Lower lobe of right lung (tissue), 2 donors: ENCODE results near the gene MAP3K7CL. TPM values are rescaled to one million over a fixed set of nuclear protein-coding genes. Genes with fewer than 3 reads are reported as not detected.

Experiments
- ATAC-seq, 2 donors: fragments of 200-7000 bp; cut with Tn5 transposase; one replicate each; pipeline ENCODE4 v1.9.1; 2020 to 2022; ENCODE audit warnings: mild to moderate bottlenecking in 2 of 2, moderate library complexity in 2 of 2
- DNase-seq: peaks from one replicate; pipeline ENCODE4 v3.0.0-alpha.2; 2020
- H3K27ac ChIP-seq: fragments of 200-600 bp; one replicate; pipeline ENCODE4 v1.8.0; 2022
- H3K27me3 ChIP-seq: fragments of 200-600 bp; one replicate; pipeline ENCODE4 v1.8.0; 2022; ENCODE audit warnings: low read depth
- H3K36me3 ChIP-seq: fragments of 200-600 bp; one replicate; pipeline ENCODE4 v1.8.0; 2022; ENCODE audit warnings: mild to moderate bottlenecking
- H3K4me1 ChIP-seq: fragments of 200-600 bp; one replicate; pipeline ENCODE4 v1.8.0; 2022
- H3K4me3 ChIP-seq: fragments of 200-600 bp; one replicate; pipeline ENCODE4 v1.8.0; 2022; ENCODE audit warnings: mild to moderate bottlenecking
- H3K9me3 ChIP-seq: fragments of 200-600 bp; one replicate; pipeline ENCODE4 v1.8.0; 2022
- CTCF ChIP-seq: fragments of 200-600 bp; IDR thresholded peaks from one replicate; pipeline ENCODE4 v1.8.0; 2022; ENCODE audit warnings: antibody characterized with exemption, mild to moderate bottlenecking
- intact Hi-C: fragments of 100-400 bp; cut with DNase I; formaldehyde crosslinking; loops from one replicate; pipeline ENCODE4 v1.11.0; 2022
- total RNA-seq: library from RNA; stranded (reverse); fragmentation: NEBNext Ultra II Directional; extraction: Animal tissue kit (Norgen Biotek cat#: 25700); gene quantifications from one replicate; pipeline ENCODE4 v1.2.1, GENCODE V29; 2021
- donor health status: DM: no; HTN: yes; CAD: no; lungs with severe emphysema.

Gene MAP3K7CL
- total RNA-seq, 1 donor from 2014 or later = 8.3 TPM

- H3K4me1 ChIP-seq = no peaks in the 10 kb centered on the region
- no peak for ATAC-seq
- DNase-seq = no peak
- H3K4me3 ChIP-seq = no peak overlapping the region
- peaks cover 7% of the 10 kb centered on the region for H3K36me3 ChIP-seq
- no peak for TF ChIP-seq CTCF
- intact Hi-C loops = loop anchor here (10.0 kb wide), 1 partner anchor 284 kb away; no protein-coding TSS in a partner anchor
- no peak overlapping the region for H3K27ac ChIP-seq
- H3K9me3 ChIP-seq = no peaks in the 10 kb centered on the region
- H3K27me3 ChIP-seq = no peaks in the 10 kb centered on the region
These were observed 39.4 kb upstream of the MAP3K7CL start for GRCh38 chr21:29091033-29091432.

GRCh38 chr21:29092102-29092959 lies 38.1 kb upstream of the MAP3K7CL start:
- Histone ChIP-seq H3K9me3 (no peaks in the 10 kb centered on the region), H3K4me3 (no peak overlapping the region), H3K27me3 (no peaks in the 10 kb centered on the region), H3K27ac (no peak overlapping the region), H3K4me1 (no peaks in the 10 kb centered on the region), H3K36me3 (peaks cover 7% of the 10 kb centered on the region)
- TF ChIP-seq CTCF = no peak
- DNase-seq (no peak), ATAC-seq (no peak)
- intact Hi-C loops = loop anchor here (10.0 kb wide), 1 partner anchor 282 kb away; no protein-coding TSS in a partner anchor

- no peak for DNase-seq
- peak in 1 of 2 donors; percentile 48 for ATAC-seq
- intact Hi-C loops = loop anchor here (10.0 kb wide), 1 partner anchor 278 kb away; no protein-coding TSS in a partner anchor
- Histone ChIP-seq H3K9me3 (no peaks in the 10 kb centered on the region), H3K4me1 (no peaks in the 10 kb centered on the region), H3K36me3 (peaks cover 7% of the 10 kb centered on the region), H3K4me3 (no peak overlapping the region), H3K27me3 (no peaks in the 10 kb centered on the region), H3K27ac (no peak overlapping the region)
- no peak for TF ChIP-seq CTCF
These were observed 34.0 kb upstream of the MAP3K7CL start for GRCh38 chr21:29096218-29097015.

- intact Hi-C loops = loop anchor here (10.0 kb wide), 1 partner anchor 277 kb away; no protein-coding TSS in a partner anchor
- no peaks in the 10 kb centered on the region for H3K9me3 ChIP-seq
- H3K4me1 ChIP-seq = no peaks in the 10 kb centered on the region
- no peak overlapping the region for H3K4me3 ChIP-seq
- no peak for TF ChIP-seq CTCF
- no peak for DNase-seq
- H3K27ac ChIP-seq = no peak overlapping the region
- H3K36me3 ChIP-seq = no peaks in the 10 kb centered on the region
- H3K27me3 ChIP-seq = no peaks in the 10 kb centered on the region
- ATAC-seq = no peak
These were observed 32.3 kb upstream of the MAP3K7CL start for GRCh38 chr21:29098156-29098555.

- TF ChIP-seq CTCF = no peak
- H3K4me3 ChIP-seq = no peak overlapping the region
- H3K27me3 ChIP-seq = no peaks in the 10 kb centered on the region
- H3K4me1 ChIP-seq = no peaks in the 10 kb centered on the region
- intact Hi-C loops = no loop called here
- DNase-seq (no peak), ATAC-seq (no peak)
- H3K36me3 ChIP-seq = no peaks in the 10 kb centered on the region
- H3K9me3 ChIP-seq = no peaks in the 10 kb centered on the region
- H3K27ac ChIP-seq = no peak overlapping the region
These were observed 27.6 kb upstream of the MAP3K7CL start for GRCh38 chr21:29102791-29103257.
